BJ (cell line): Measurements from ENCODE around the gene GREM2. TPM values are rescaled to one million over a fixed set of nuclear protein-coding genes. Genes with fewer than 3 reads are reported as not detected.

Source experiments
- CTCF ChIA-PET: fragments of 350-600 bp; formaldehyde crosslinking; extraction: SDS; loops from one replicate; lab custom pipeline; 2021; ENCODE audit warnings: antibody characterized with exemption, inconsistent platforms; lab: Yijun Ruan, JAX
- POLR2A ChIA-PET: fragments of 300-600 bp; sonication (Branson Sonifier 250); formaldehyde crosslinking; extraction: SDS; loops from one replicate; lab custom pipeline; 2021; ENCODE audit warnings: antibody characterized with exemption; lab: Charles Lee
- DNase-seq: peaks from one replicate; pipeline ENCODE4 v3.0.0-alpha.2; 2011; ENCODE audit warnings: low read depth
- H3K27me3 ChIP-seq: 2 replicates; pipeline ENCODE4 v1.6.0; 2011; ENCODE audit warnings: low read length; ENCODE audit not compliant: control insufficient read depth, insufficient read depth
- H3K36me3 ChIP-seq: 2 replicates; pipeline ENCODE4 v1.5.1; 2011; ENCODE audit warnings: low read length; ENCODE audit not compliant: control insufficient read depth, insufficient read depth
- H3K4me3 ChIP-seq: 2 replicates; pipeline ENCODE4 v1.5.1; 2011; ENCODE audit warnings: low read depth, mild to moderate bottlenecking, control low read depth, low read length
- CTCF ChIP-seq: IDR thresholded peaks from 2 replicates; pipeline ENCODE4 v1.5.1; 2011; ENCODE audit warnings: low read depth, mild to moderate bottlenecking, control low read depth, inconsistent platforms, low read length, moderate library complexity; ENCODE audit not compliant: insufficient read depth
- polyA plus RNA-seq: library from polyadenylated mRNA; depleted of rRNA; stranded (reverse); fragments of >200 nt; gene quantifications from 2 replicates; pipeline ENCODE4 v1.2.3, GENCODE V29; 2011

The GREM2 gene
- polyA plus RNA-seq, 1 experiment: 5.6 TPM

- ChIA-PET CTCF (interaction anchor here (0.9 to 1.7 kb wide), 2 partner anchors 30 to 103 kb away, joined by 3 read pairs; no protein-coding TSS in a partner anchor), POLR2A (interaction anchor here (0.5 kb wide), 1 partner anchor 223 kb away, joined by 13 read pairs; no protein-coding TSS in a partner anchor)
- DNase-seq: no peak
- Histone ChIP-seq H3K36me3 (no peaks in the 10 kb centered on the region), H3K4me3 (no peak overlapping the region), H3K27me3 (no peaks in the 10 kb centered on the region)
- TF ChIP-seq CTCF: no peak
These were observed 112.9 kb downstream of the GREM2 start for GRCh38 chr1:240499012-240499411.

GRCh38 chr1:240498335-240498734, 113.6 kb downstream of the GREM2 start:
- ChIA-PET POLR2A (no interaction called here), CTCF (interaction anchor here (0.6 to 1.7 kb wide), 2 partner anchors 104 to 349 kb away, joined by 3 to 4 read pairs; no protein-coding TSS in a partner anchor)
- H3K27me3 ChIP-seq: no peaks in the 10 kb centered on the region
- DNase-seq: no peak
- no peak overlapping the region for H3K4me3 ChIP-seq
- no peak for TF ChIP-seq CTCF
- no peaks in the 10 kb centered on the region for H3K36me3 ChIP-seq

- Histone ChIP-seq H3K27me3 (no peaks in the 10 kb centered on the region), H3K36me3 (no peaks in the 10 kb centered on the region), H3K4me3 (no peak overlapping the region)
- ChIA-PET POLR2A (no interaction called here), CTCF (interaction anchor here (0.6 kb wide), 1 partner anchor 349 kb away, joined by 4 read pairs; no protein-coding TSS in a partner anchor)
- no peak for DNase-seq
- TF ChIP-seq CTCF: no peak
These were observed 114.0 kb downstream of the GREM2 start for GRCh38 chr1:240497908-240498307.

- Histone ChIP-seq H3K36me3 (no peaks in the 10 kb centered on the region), H3K4me3 (no peak overlapping the region), H3K27me3 (no peaks in the 10 kb centered on the region)
- DNase-seq: no peak
- CTCF ChIA-PET: no interaction called here
- TF ChIP-seq CTCF: no peak
- POLR2A ChIA-PET: no interaction called here
These were observed 115.0 kb downstream of the GREM2 start for GRCh38 chr1:240496941-240497340.

- H3K36me3 ChIP-seq: no peaks in the 10 kb centered on the region
- no peaks in the 10 kb centered on the region for H3K27me3 ChIP-seq
- ChIA-PET CTCF (no interaction called here), POLR2A (no interaction called here)
- no peak for DNase-seq
- H3K4me3 ChIP-seq: no peak overlapping the region
- no peak for TF ChIP-seq CTCF
These were observed 115.6 kb downstream of the GREM2 start for GRCh38 chr1:240496356-240496755.
